Measurements from ENCODE around the gene BAG3.

BAG3 gene

DNA sequence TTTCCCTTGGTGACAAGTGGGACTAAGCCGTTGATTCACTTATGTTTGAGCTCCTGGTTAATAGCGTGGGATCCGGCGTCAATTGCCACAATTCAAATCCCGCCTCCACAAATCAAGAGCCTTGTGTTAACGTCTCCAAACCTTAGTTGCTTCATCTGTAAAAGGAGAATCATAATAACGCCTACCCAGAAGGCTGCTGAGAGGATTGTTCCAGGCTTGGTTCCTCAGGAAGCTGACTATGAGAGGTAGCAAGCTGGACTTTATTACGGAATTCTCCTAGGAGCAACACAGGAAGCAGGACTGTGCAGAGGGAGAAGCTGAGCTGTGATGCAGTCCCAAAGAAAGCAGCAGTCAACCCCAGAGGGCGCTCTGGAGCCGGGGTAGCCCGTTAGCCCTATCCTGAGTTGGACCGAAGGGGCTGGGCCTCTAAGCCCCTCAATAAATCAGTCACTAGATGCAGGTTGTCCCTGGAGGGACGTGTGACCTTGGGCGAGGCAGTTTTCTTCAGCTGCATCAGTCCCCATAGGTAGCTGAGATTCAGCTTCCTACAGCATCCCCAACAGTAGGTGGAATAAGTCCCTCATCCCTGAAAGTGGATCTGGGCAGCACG lies 6.9 kb upstream of the BAG3 start:
- Histone ChIP-seq H3K79me2 (ENCODE audit: control insufficient read depth, low read length) (no peaks in the 10 kb centered on the region), H4K20me1 (ENCODE audit: control insufficient read depth, insufficient read depth, low read depth, low read length) (no peaks in the 10 kb centered on the region), H3K9me2 (replicated peaks; ENCODE audit: control insufficient read depth, low read length) (no peaks in the 10 kb centered on the region), H3K4me3 (ENCODE audit: low read length) (no peak overlapping the region), H3K27ac (ENCODE audit: low read depth, low read length) (no peak overlapping the region), H3K4me2 (ENCODE audit: low read length) (no peak overlapping the region), H3K27me3 (ENCODE audit: control insufficient read depth, low read length) (peaks cover 3% of the 10 kb centered on the region; the same call in 1 of the 2 replicates), H3K36me3 (ENCODE audit: control insufficient read depth, low read length) (no peaks in the 10 kb centered on the region), H3K4me1 (ENCODE audit: control insufficient read depth, low read length) (no peaks in the 10 kb centered on the region), H3K9me3 (ENCODE audit: control insufficient read depth, insufficient read depth, low read length) (peaks cover 4% of the 10 kb centered on the region; the same call in 1 of the 2 replicates), H3F3A (ENCODE audit: control insufficient read depth, insufficient read depth) (no peaks in the 10 kb centered on the region)
- TF ChIP-seq EZH2phosphoT487 (IDR thresholded peaks at IDR 0.05; ENCODE audit: borderline replicate concordance, low read length) (no peak), CTCF (IDR thresholded peaks at IDR 0.05; ENCODE audit: low read depth, low read length, poor library complexity, severe bottlenecking) (peak; percentile 32)

DNA sequence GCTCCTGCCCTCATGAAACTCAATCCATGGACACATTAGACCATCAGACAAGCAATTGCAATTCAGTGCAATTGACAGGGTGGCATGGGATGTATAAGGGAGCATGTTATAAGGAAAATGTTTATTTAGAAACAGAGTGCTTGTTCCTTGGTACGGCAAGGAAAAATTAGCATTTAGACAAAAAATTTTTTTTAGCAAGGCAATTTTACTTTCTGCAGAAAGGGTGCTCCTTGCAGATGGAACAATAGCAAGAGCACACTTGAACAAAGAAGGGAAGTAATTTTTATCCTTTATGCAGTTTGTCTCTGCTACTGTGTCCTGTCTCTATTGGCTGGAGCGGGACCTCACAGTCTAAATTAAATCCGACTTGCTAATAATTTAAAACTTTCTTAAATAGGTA lies 6.2 kb upstream of the BAG3 start:
- TF ChIP-seq EZH2phosphoT487 (IDR thresholded peaks at IDR 0.05; ENCODE audit: borderline replicate concordance, low read length): no peak
- no peak for TF ChIP-seq CTCF (IDR thresholded peaks at IDR 0.05; ENCODE audit: low read depth, low read length, poor library complexity, severe bottlenecking)
- Histone ChIP-seq H3K9me3 (ENCODE audit: control insufficient read depth, insufficient read depth, low read length) (peaks cover 4% of the 10 kb centered on the region; the same call in 1 of the 2 replicates), H4K20me1 (ENCODE audit: control insufficient read depth, insufficient read depth, low read depth, low read length) (no peaks in the 10 kb centered on the region), H3K9me2 (replicated peaks; ENCODE audit: control insufficient read depth, low read length) (no peaks in the 10 kb centered on the region), H3F3A (ENCODE audit: control insufficient read depth, insufficient read depth) (no peaks in the 10 kb centered on the region), H3K4me3 (ENCODE audit: low read length) (no peak overlapping the region), H3K36me3 (ENCODE audit: control insufficient read depth, low read length) (no peaks in the 10 kb centered on the region), H3K4me2 (ENCODE audit: low read length) (no peak overlapping the region), H3K79me2 (ENCODE audit: control insufficient read depth, low read length) (no peaks in the 10 kb centered on the region), H3K27me3 (ENCODE audit: control insufficient read depth, low read length) (peaks cover 3% of the 10 kb centered on the region; the same call in 1 of the 2 replicates), H3K4me1 (ENCODE audit: control insufficient read depth, low read length) (peaks cover 4% of the 10 kb centered on the region), H3K27ac (ENCODE audit: low read depth, low read length) (no peak overlapping the region)

DNA sequence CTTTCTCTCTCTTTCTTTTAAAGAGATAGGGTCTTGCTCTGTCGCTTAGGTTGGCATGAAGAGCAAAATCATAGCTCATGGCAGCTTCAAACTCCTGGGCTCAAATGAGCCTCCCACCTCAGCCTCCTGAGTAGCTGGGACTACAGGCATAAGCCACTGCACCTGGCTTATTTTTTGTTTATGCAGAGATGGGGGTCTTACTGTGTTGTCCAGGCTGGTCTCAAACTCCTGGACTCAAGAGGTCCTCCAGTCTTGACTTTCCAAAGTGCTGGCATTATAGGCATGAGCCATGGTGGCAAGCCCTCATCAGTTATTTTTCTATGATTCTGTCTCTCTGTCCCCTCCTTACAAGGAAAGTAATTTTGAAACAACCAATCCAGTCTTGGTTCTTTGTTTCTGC lies 1.1 kb upstream of the BAG3 start:
- TF ChIP-seq CTCF (IDR thresholded peaks at IDR 0.05; ENCODE audit: low read depth, low read length, poor library complexity, severe bottlenecking): no peak
- no peak for TF ChIP-seq EZH2phosphoT487 (IDR thresholded peaks at IDR 0.05; ENCODE audit: borderline replicate concordance, low read length)
- no peaks in the 10 kb centered on the region for H3K79me2 ChIP-seq (ENCODE audit: control insufficient read depth, low read length)
- peaks cover 15% of the 10 kb centered on the region for H3F3A ChIP-seq (ENCODE audit: control insufficient read depth, insufficient read depth)
- peaks cover 21% of the 10 kb centered on the region for H3K4me1 ChIP-seq (ENCODE audit: control insufficient read depth, low read length)
- H3K27ac ChIP-seq (ENCODE audit: low read depth, low read length): no peak overlapping the region
- H3K4me3 ChIP-seq (ENCODE audit: low read length): peak overlapping the region; percentile 79
- H4K20me1 ChIP-seq (ENCODE audit: control insufficient read depth, insufficient read depth, low read depth, low read length): no peaks in the 10 kb centered on the region
- peak overlapping the region; percentile 78 for H3K4me2 ChIP-seq (ENCODE audit: low read length)
- no peaks in the 10 kb centered on the region for H3K36me3 ChIP-seq (ENCODE audit: control insufficient read depth, low read length)
- H3K9me2 ChIP-seq (replicated peaks; ENCODE audit: control insufficient read depth, low read length): no peaks in the 10 kb centered on the region
- H3K27me3 ChIP-seq (ENCODE audit: control insufficient read depth, low read length): peaks cover 15% of the 10 kb centered on the region
- H3K9me3 ChIP-seq (ENCODE audit: control insufficient read depth, insufficient read depth, low read length): no peaks in the 10 kb centered on the region

Measured in DOHH2 (cell line).